GM19099 (cell line): ENCODE results near the gene TACC2.

ENCODE experiments used
- POLR2A ChIP-seq: IDR thresholded peaks from 3 replicates; pipeline ENCODE4 v1.6.1; 2011; ENCODE audit warnings: low read depth; ENCODE audit not compliant: insufficient read length; ENCODE audit errors: extremely low read depth

Gene TACC2

DNA sequence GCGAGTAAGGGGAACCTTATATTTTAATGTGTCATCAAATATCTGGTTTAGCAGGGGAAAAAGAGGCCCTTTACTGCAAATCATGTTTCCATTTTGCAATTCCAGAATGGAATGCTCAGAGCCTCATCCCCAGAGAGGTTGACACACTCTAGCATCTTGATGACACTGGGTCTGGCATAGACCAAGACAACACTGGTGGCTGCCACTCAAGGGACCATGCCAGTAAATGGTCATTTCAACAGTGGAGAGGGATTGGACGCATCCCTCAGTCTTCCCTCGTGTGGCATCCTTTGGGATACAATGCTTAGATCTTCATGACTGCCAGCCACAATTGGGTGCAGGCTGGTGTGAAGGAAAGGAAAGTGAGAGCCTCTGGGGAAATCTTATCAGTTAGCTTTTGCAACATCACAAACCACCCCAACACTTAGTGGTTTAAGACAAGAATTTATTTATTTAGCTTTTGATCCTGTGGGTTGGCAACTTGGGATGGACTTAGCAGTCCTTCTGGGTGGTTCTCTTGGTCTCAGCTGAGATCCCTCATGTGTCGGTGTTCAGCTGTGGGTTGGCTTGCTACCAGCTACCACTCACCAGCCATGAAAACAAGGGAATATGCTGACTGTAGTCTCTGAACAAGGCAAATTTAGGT, 21.6 kb downstream of the TACC2 start:
- no peak for TF ChIP-seq POLR2A

GRCh38 chr10:122012731-122013130, 23.8 kb downstream of the TACC2 start:
- TF ChIP-seq POLR2A = no peak

- TF ChIP-seq POLR2A = no peak
These were observed 24.4 kb downstream of the TACC2 start for GRCh38 chr10:122013311-122013780.

GRCh38 chr10:122014652-122015248, 25.8 kb downstream of the TACC2 start:
- no peak for TF ChIP-seq POLR2A

- TF ChIP-seq POLR2A = no peak
These were observed 29.5 kb downstream of the TACC2 start for GRCh38 chr10:122018491-122018890.

DNA sequence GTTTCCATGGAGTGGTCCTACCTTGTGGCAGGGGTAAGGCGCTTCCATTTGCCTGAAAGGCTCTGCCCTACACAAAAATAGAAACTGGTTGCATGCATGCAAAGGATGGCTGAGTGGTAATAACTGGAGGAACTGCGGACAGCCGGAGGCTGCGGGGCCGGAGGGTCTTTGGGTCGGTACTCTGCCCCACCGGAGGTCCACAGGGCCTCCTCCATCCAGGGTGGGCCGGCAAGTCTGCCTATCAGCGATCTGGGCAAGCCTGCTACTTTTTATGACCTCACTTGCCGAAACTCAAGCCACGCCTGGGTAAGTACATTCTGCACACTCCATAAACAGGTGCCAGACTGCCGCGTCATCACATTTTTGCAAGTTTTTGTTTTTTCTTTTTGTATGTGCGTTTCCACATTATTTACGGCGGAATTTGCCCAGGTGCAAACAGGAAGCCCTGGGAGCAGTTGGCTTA, 30.0 kb downstream of the TACC2 start:
- no peak for TF ChIP-seq POLR2A

GRCh38 chr10:122019414-122019975, 30.5 kb downstream of the TACC2 start:
- no peak for TF ChIP-seq POLR2A

GRCh38 chr10:122020226-122020625, 31.3 kb downstream of the TACC2 start:
- TF ChIP-seq POLR2A = no peak

DNA sequence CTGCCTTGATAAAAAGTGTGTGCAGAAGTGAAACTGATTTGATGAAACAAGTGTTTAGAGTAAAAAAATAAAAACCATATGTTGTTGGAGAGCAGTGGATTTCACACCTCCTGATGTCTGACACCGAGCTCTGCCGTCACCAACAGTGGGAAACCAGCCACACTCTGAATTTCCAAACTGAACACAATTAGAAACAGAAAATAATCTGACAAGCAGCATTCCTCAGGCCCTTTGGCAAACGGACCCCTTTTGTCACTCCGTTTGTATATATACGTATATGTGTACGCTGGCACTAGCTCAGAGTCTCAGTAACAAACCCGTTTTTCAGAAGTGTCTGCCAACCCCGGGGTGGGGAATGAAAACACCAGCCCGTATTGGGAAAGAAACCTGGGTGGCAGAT, 32.4 kb downstream of the TACC2 start:
- TF ChIP-seq POLR2A = no peak

DNA sequence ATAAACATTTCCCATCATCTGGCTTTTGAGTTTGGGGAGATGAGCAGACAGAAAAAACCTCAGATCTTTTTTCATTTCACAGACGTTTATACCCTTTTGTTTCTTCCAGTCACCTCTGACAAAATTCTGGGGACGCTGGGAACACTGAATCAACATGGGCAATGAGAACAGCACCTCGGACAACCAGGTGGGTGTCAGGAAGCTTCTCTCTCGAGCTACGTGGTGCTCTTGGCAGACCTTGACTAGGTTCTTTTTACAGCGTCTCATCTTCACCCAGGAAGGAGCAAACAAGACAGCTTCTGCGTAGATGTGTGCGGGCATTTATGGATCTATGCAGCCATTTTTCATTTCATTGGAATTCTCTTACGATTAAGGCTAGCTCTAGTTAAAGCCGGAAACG, 32.9 kb downstream of the TACC2 start:
- TF ChIP-seq POLR2A = no peak

DNA sequence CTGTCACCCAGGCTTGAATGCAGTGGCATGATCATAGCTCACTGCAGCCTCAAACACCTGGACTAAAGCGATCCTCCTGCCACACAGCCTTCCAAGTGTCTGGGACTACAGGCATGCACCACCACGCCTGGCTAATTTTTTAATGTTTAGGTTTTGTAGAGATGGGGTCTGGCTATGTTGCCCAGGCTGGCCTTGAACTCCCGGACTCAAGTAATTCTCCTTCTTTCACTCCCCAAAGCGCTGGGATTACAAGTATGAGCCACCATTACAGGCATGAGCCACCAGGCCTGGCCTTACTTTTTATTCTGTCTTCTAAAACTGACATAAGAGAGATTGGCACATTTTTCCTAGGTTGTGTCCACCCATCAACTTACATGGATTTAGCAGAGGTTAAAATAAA, 33.3 kb downstream of the TACC2 start:
- TF ChIP-seq POLR2A = no peak

- no peak for TF ChIP-seq POLR2A
These were observed 40.7 kb downstream of the TACC2 start for GRCh38 chr10:122029499-122030199.

- no peak for TF ChIP-seq POLR2A
These were observed 41.2 kb downstream of the TACC2 start for GRCh38 chr10:122030200-122030552.

DNA sequence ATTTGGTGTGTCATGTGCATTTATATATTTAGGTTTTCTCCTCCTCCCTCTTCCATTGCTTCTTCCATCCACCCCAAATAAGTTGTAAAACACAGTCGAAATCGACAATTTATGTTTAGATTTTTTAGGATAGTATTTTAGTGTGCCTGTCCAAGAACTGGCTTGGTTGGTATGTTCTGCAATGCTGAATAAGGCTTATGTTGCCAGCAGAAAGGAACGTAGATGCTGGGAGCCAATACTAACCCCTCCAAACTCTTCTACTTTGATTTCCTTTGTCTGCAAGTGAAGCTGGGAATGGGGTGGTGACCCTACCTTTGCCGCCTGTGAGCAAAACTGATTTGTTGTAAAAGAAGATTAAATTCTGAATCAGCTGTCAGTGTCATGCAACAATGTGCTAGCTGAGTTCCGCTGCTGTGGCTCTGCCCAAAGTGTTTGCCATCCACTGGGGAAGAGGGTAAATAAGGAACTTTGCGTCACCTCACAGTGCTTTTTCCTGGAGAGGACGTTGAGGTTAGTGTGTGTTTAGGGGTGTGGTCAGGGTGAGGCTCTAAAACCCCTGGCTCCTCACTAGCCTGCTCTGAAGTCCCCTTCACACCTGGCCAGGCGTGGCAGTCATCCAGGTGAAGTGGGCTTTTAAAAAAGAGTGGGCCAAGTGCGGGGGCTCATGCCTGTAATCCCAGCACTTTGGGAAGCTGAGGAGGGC, 44.4 kb downstream of the TACC2 start:
- no peak for TF ChIP-seq POLR2A

- TF ChIP-seq POLR2A = no peak
These were observed 45.3 kb downstream of the TACC2 start for GRCh38 chr10:122034149-122034756.
